NOMO-1 (cell line): ENCODE data around the gene CAPN12.

Experiments
- DNase-seq, 2 experiments: peaks; one replicate each; lab custom pipeline; 2025; ENCODE audit not compliant: unreplicated experiment in 2 of 2; lab: John Stamatoyannopoulos, UW

CAPN12 gene

GRCh38 chr19:38739440-38740256 is 4.6 kb downstream of the CAPN12 start:
- peak; percentile 14 to 48 for DNase-seq

GRCh38 chr19:38737921-38738737 is 6.1 kb downstream of the CAPN12 start:
- no peak for DNase-seq

- peak in 1 of 2 experiments; percentile 5 for DNase-seq
Observed at GRCh38 chr19:38737281-38737865, 6.9 kb downstream of the CAPN12 start.

GRCh38 chr19:38736413-38737280 is 7.6 kb downstream of the CAPN12 start:
- DNase-seq = peak; percentile 9 to 38

- DNase-seq = peak; percentile 10 to 24
Observed at GRCh38 chr19:38736036-38736412, 8.2 kb downstream of the CAPN12 start.

GRCh38 chr19:38735257-38735686 is 9.0 kb downstream of the CAPN12 start:
- no peak for DNase-seq

GRCh38 chr19:38734426-38735256 is 9.6 kb downstream of the CAPN12 start:
- DNase-seq = peak; percentile 43 to 59

- DNase-seq = no peak
Observed at GRCh38 chr19:38734176-38734425, 10.2 kb downstream of the CAPN12 start.

GRCh38 chr19:38733493-38734175 is 10.6 kb downstream of the CAPN12 start:
- peak in 1 of 2 experiments; percentile 10 for DNase-seq

- no peak for DNase-seq
Observed at GRCh38 chr19:38733241-38733492, 11.1 kb downstream of the CAPN12 start.

GRCh38 chr19:38731654-38732301 is 12.5 kb downstream of the CAPN12 start:
- DNase-seq = no peak

- no peak for DNase-seq
Observed at GRCh38 chr19:38730731-38731589, 13.3 kb downstream of the CAPN12 start.

- no peak for DNase-seq
Observed at GRCh38 chr19:38730470-38730730, 13.9 kb downstream of the CAPN12 start.

GRCh38 chr19:38729653-38730469 is 14.4 kb downstream of the CAPN12 start:
- peak; percentile 19 to 27 for DNase-seq

GRCh38 chr19:38728752-38729541 is 15.3 kb downstream of the CAPN12 start:
- DNase-seq = no peak

GRCh38 chr19:38727868-38728660 is 16.2 kb downstream of the CAPN12 start:
- no peak for DNase-seq
